IMR-90 (cell line): Measurements from ENCODE around the gene PSKH1. TPM values are rescaled to one million over a fixed set of nuclear protein-coding genes. Genes with fewer than 3 reads are reported as not detected.
A peak's percentile ranks its signal among the peaks of the same experiment; 100 is the strongest.

Source experiments
- ATAC-seq: fragments of 200-7000 bp; cut with Tn5 transposase; 2 replicates; pipeline ENCODE4 v1.9.1; 2020; ENCODE audit warnings: low read depth, mild to moderate bottlenecking, moderate library complexity
- BruUV-seq: library from RNA; stranded (reverse); fragments of 400-500 nt; replicated peaks from 2 replicates; lab custom pipeline; 2021; lab: Mats Ljungman, UMichigan
- CTCF ChIA-PET: fragments of 300-600 bp; formaldehyde crosslinking; extraction: SDS; loops from one replicate; lab custom pipeline; 2021; ENCODE audit warnings: antibody characterized with exemption; lab: Yijun Ruan, JAX
- POLR2A ChIA-PET: fragments of 300-600 bp; sonication (Branson Sonifier 250); formaldehyde crosslinking; loops from one replicate; lab custom pipeline; 2022; ENCODE audit warnings: antibody characterized with exemption; ENCODE audit not compliant: unreplicated experiment; lab: Charles Lee
- DNase-seq: peaks from one replicate; pipeline ENCODE4 v3.0.0; 2013
- H2AFZ ChIP-seq: replicated peaks from 2 replicates; pipeline ENCODE3; 2013; ENCODE audit warnings: low read length, mild to moderate bottlenecking; ENCODE audit not compliant: poor library complexity
- H2AK5ac ChIP-seq: 2 replicates; pipeline ENCODE4 v1.6.1; 2013; ENCODE audit warnings: low read depth, low read length, inconsistent platforms
- H2AK9ac ChIP-seq: replicated peaks from 2 replicates; pipeline ENCODE3; 2013; ENCODE audit warnings: mild to moderate bottlenecking, low read depth, low read length, moderate library complexity; ENCODE audit not compliant: poor library complexity
- H2BK120ac ChIP-seq: 2 replicates; pipeline ENCODE4 v1.6.1; 2013; ENCODE audit warnings: low read depth, low read length, inconsistent platforms
- H2BK15ac ChIP-seq: 3 replicates; pipeline ENCODE4 v1.6.1; 2013; ENCODE audit warnings: low read depth, low read length, inconsistent platforms
- H2BK20ac ChIP-seq: 2 replicates; pipeline ENCODE4 v1.6.1; 2013; ENCODE audit warnings: low read depth, mild to moderate bottlenecking, inconsistent platforms, low read length, moderate library complexity
- H2BK5ac ChIP-seq: 2 replicates; pipeline ENCODE4 v1.6.1; 2013; ENCODE audit warnings: mild to moderate bottlenecking, low read depth, low read length, inconsistent platforms; ENCODE audit not compliant: poor library complexity, severe bottlenecking
- H3K14ac ChIP-seq: replicated peaks from 2 replicates; pipeline ENCODE4 v1.6.1; 2013; ENCODE audit warnings: low read depth, low read length, inconsistent platforms
- H3K18ac ChIP-seq: 2 replicates; pipeline ENCODE4 v1.6.1; 2013; ENCODE audit warnings: low read depth, low read length, control low read depth
- H3K23ac ChIP-seq: 2 replicates; pipeline ENCODE4 v1.6.1; 2013; ENCODE audit warnings: low read depth, low read length, inconsistent platforms
- H3K27ac ChIP-seq: 2 replicates; pipeline ENCODE4 v1.5.1; 2013; ENCODE audit warnings: mild to moderate bottlenecking, control low read depth, low read length; ENCODE audit not compliant: insufficient read depth
- H3K27me3 ChIP-seq: 2 replicates; pipeline ENCODE4 v1.6.1; 2013; ENCODE audit warnings: low read length; ENCODE audit not compliant: control insufficient read depth, insufficient read depth
- H3K36me3 ChIP-seq: 2 replicates; pipeline ENCODE4 v1.6.1; 2013; ENCODE audit warnings: low read length, mixed read lengths; ENCODE audit not compliant: control insufficient read depth, insufficient read depth
- H3K4ac ChIP-seq: 2 replicates; pipeline ENCODE4 v1.6.1; 2013; ENCODE audit warnings: low read depth, low read length, inconsistent platforms
- H3K4me1 ChIP-seq: 2 replicates; pipeline ENCODE4 v1.6.1; 2013; ENCODE audit warnings: low read length, mixed read lengths; ENCODE audit not compliant: control insufficient read depth, insufficient read depth
- H3K4me2 ChIP-seq: 2 replicates; pipeline ENCODE4 v1.6.1; 2013; ENCODE audit warnings: low read depth, mild to moderate bottlenecking, control low read depth, low read length, moderate library complexity
- H3K4me3 ChIP-seq: 2 replicates; pipeline ENCODE4 v1.5.1; 2013; ENCODE audit warnings: low read depth, mild to moderate bottlenecking, control low read depth, low read length, moderate library complexity; ENCODE audit not compliant: insufficient read depth
- H3K56ac ChIP-seq: 2 replicates; pipeline ENCODE4 v1.6.1; 2013; ENCODE audit warnings: low read length, inconsistent platforms; ENCODE audit not compliant: insufficient read depth; ENCODE audit errors: extremely low read depth
- H3K79me1 ChIP-seq, 2 experiments: 2 replicates each; pipeline ENCODE4 v1.6.1; 2013; ENCODE audit warnings: low read length in 2 of 2, inconsistent platforms in 1 of 2, low read depth in 1 of 2
- H3K9ac ChIP-seq: 2 replicates; pipeline ENCODE4 v1.6.1; 2013; ENCODE audit warnings: low read depth, low read length, control low read depth
- H3K9me1 ChIP-seq: 2 replicates; pipeline ENCODE4 v1.6.1; 2013; ENCODE audit warnings: low read length, inconsistent platforms; ENCODE audit not compliant: insufficient read depth
- H3K9me3 ChIP-seq: 2 replicates; pipeline ENCODE4 v1.6.1; 2013; ENCODE audit warnings: low read length; ENCODE audit not compliant: control insufficient read depth, insufficient read depth
- H4K20me1 ChIP-seq: 2 replicates; pipeline ENCODE4 v1.6.1; 2013; ENCODE audit warnings: low read length, inconsistent platforms; ENCODE audit not compliant: insufficient read depth
- H4K5ac ChIP-seq: 2 replicates; pipeline ENCODE4 v1.6.1; 2013; ENCODE audit warnings: mild to moderate bottlenecking, low read depth, low read length, control low read depth
- H4K8ac ChIP-seq, 2 experiments: 2 replicates each; pipeline ENCODE4 v1.6.1; 2013; ENCODE audit warnings: low read depth in 2 of 2, low read length in 2 of 2, control low read depth in 1 of 2, inconsistent platforms in 1 of 2
- H4K91ac ChIP-seq: 2 replicates; pipeline ENCODE4 v1.6.1; 2013; ENCODE audit warnings: low read depth, low read length, inconsistent platforms; ENCODE audit not compliant: insufficient read depth
- BHLHE40 ChIP-seq: fragments of 150-350 bp; IDR thresholded peaks from 2 replicates; pipeline ENCODE4 v1.6.1; 2016; ENCODE audit warnings: mild to moderate bottlenecking, low read depth, low read length
- FOS ChIP-seq: fragments of 150-350 bp; IDR thresholded peaks from 2 replicates; pipeline ENCODE4 v1.6.1; 2016; ENCODE audit warnings: low read depth, low read length
- MXI1 ChIP-seq: IDR thresholded peaks from 2 replicates; pipeline ENCODE4 v1.6.1; 2012; ENCODE audit warnings: low read depth, mild to moderate bottlenecking, low read length, moderate library complexity, borderline replicate concordance
- NFE2L2 ChIP-seq: fragments of 150-350 bp; IDR thresholded peaks from 2 replicates; pipeline ENCODE4 v1.6.1; 2016; ENCODE audit warnings: low read depth, mild to moderate bottlenecking, low read length
- SMC3 ChIP-seq: fragments of 150-350 bp; IDR thresholded peaks from 2 replicates; pipeline ENCODE4 v1.6.1; 2016; ENCODE audit warnings: low read depth, mild to moderate bottlenecking, antibody characterized with exemption, low read length, moderate library complexity
- WGBS, 2 experiments: methylation state at CpG; one replicate each; pipeline versions ENCODE4 v1.1.5 to v1.1.7; 2013; ENCODE audit warnings: missing lambda C conversion rate in 2 of 2; ENCODE audit not compliant: insufficient read length in 1 of 2; ENCODE audit errors: extremely low coverage in 2 of 2; 5-methylcytosine and 5-hydroxymethylcytosine counted together
- dilution Hi-C: fragments of 300-500 bp; cut with HindIII; formaldehyde crosslinking; loops from one replicate; pipeline ENCODE4 v1.14.3; 2018; ENCODE audit warnings: low sequenced_read_pairs; ENCODE audit not compliant: unreplicated experiment
- in situ Hi-C: fragments of 300-500 bp; cut with MboI; formaldehyde crosslinking; loops from 3 replicates; pipeline ENCODE4 v1.14.3; 2019; ENCODE audit warnings: low sequenced_read_pairs, inconsistent platforms, mixed read lengths
- intact Hi-C: fragments of 100-400 bp; cut with micrococcal nuclease; formaldehyde crosslinking; loops from 2 replicates; pipeline ENCODE4 v1.10.0; 2022
- polyA plus RNA-seq, 3 experiments: library from polyadenylated mRNA; depleted of rRNA; stranded (reverse); fragments of >200 nt; gene quantifications; 2 replicates each; pipeline ENCODE4 v1.2.3, GENCODE V29; 2012; ENCODE audit warnings: low replicate concordance in 1 of 3
- total RNA-seq: library from RNA; depleted of rRNA; stranded (reverse); fragments of >200 nt; gene quantifications from 2 replicates; pipeline ENCODE4 v1.2.3, GENCODE V29; 2012

PSKH1 gene
- total and polyA plus RNA-seq, 2 of the 4 experiments (the other 2 are of a cell fraction): 11.5 to 26.7 TPM

DNA sequence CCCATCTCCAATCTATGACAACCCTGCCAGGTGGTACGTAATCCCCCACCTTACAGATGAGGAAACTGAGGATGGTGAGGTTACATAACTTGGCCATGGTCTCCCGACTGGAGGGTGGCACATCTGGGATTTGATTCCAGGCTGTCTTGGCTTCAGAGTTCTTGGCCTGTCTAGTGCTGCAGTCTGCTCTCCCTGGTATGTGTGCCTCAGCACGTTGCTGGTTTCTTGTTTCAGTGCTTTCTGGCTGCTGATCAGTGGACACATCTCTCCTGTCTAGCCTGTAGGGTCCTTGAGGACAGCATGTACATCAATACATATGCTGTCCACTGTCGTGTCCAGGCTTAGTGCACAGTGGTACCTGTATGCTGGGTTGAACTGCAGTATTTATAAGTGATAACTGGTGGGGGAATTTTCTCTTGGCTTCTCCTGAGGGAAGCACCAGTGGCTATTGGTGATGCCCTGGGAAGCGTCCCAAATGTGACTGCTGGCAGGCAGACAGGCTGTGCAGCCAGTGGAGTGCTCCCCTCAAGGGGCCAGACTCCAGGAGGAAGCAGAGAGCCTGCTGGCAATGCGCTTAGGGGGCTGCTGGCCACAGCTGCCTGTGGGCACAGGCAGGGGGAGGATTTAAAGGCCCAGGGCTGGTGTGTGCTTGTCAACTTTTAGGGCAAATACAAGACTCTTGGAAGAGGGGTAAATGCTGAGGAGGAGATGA is 24.2 kb downstream of the PSKH1 start (continued):
- no peak for TF ChIP-seq SMC3

DNA sequence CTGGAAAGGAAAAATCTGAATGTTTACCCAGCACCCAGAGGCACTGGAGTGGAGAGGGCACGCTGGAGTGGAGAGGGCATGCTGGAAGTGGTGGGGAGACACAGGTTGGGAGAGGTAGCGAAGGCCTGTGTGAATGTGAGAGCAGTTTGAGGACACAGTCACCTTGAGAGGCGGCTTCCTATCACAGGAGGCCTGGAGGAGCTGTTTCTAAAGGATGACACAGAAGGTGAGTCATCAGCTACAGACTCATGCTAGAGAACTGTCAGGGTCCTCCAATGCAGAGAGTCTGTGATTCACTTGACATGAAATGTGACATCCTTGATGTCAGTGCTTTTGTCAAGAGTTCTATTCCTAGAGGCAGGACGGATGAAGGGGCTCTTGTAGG is 24.8 kb downstream of the PSKH1 start:
- peak; percentile 88 for ATAC-seq

More for the DNA sequence above, 24.8 kb downstream of the PSKH1 start:
- Histone ChIP-seq H3K4me2 (no peak overlapping the region), H3K9me1 (peaks cover 34% of the 10 kb centered on the region), H3K4ac (no peak overlapping the region), H3K79me1 (peaks cover 14 to 74% of the 10 kb centered on the region in 2 experiments), H2BK15ac (no peak overlapping the region), H3K23ac (no peak overlapping the region), H2AFZ (peak overlapping the region; percentile 48), H4K91ac (no peak overlapping the region), H4K20me1 (peaks cover 61% of the 10 kb centered on the region), H2AK5ac (no peak overlapping the region), H3K36me3 (peaks cover 11% of the 10 kb centered on the region), H2BK5ac (peak overlapping the region; percentile 66), H3K4me3 (no peak overlapping the region), H4K8ac (no peak overlapping the region), H3K9me3 (no peaks in the 10 kb centered on the region), H3K18ac (no peak overlapping the region), H4K5ac (no peak overlapping the region), H3K27me3 (no peaks in the 10 kb centered on the region), H2BK120ac (no peak overlapping the region), H3K14ac (no peak overlapping the region), H3K4me1 (peaks cover 23% of the 10 kb centered on the region), H3K27ac (no peak overlapping the region), H2AK9ac (no peak overlapping the region), H3K9ac (no peak overlapping the region), H3K56ac (no peak overlapping the region), H2BK20ac (no peak overlapping the region)
- CTCF ChIA-PET: interaction anchor here (0.6 kb wide), 1 partner anchor 18 kb away, joined by 3 read pairs; no protein-coding TSS in a partner anchor
- intact Hi-C loops (no loop called here), in situ Hi-C loops (no loop called here), dilution Hi-C loops (no loop called here)
- peak; percentile 93 for DNase-seq
- WGBS, 2 experiments: 50% methylated on average over 3 of the region's 4 CpGs; no CpG with 5 or more reads in 1 of the 2 experiments
- POLR2A ChIA-PET: no interaction called here
- TF ChIP-seq MXI1 (peak; percentile 63; the same call in 1 of the 2 replicates), NFE2L2 (no peak), FOS (peak; percentile 99), BHLHE40 (peak; percentile 69; the same call in 1 of the 2 replicates)
- no TSS peak for BruUV-seq
